Body of pancreas (tissue), 4 donors: Measurements from ENCODE around the gene GCFC2. TPM values are rescaled to one million over a fixed set of nuclear protein-coding genes. Genes with fewer than 3 reads are reported as not detected.

Experiments
- ATAC-seq: fragments of 150-250 bp; one replicate; pipeline ENCODE4 v1.9.1; 2016
- DNase-seq, 4 donors: peaks; one replicate each; pipeline ENCODE4 v3.0.0-alpha.2; 2019
- H3K27ac ChIP-seq, 4 donors: fragments of 200-600 bp; sonication (generic); 1 replicate in 3 of 4; 2 replicates in 1 of 4; pipeline versions ENCODE4 v1.5.1 to v1.6.1; 2016 to 2019; ENCODE audit warnings: mild to moderate bottlenecking in 1 of 4, mixed read lengths in 1 of 4, moderate library complexity in 1 of 4
- H3K27me3 ChIP-seq, 2 donors: fragments of 200-600 bp; sonication (generic); one replicate each; pipeline ENCODE4 v1.6.0; 2016; ENCODE audit warnings: mild to moderate bottlenecking in 1 of 2
- H3K36me3 ChIP-seq, 2 donors: fragments of 200-600 bp; sonication (generic); replicated peaks in 1 of 2; 2 replicates each; pipeline ENCODE4 v1.5.1; 2016; ENCODE audit warnings: low read depth in 2 of 2; ENCODE audit not compliant: insufficient read depth in 1 of 2
- H3K4me1 ChIP-seq: fragments of 200-600 bp; sonication (generic); one replicate; pipeline ENCODE4 v1.6.0; 2016
- H3K4me3 ChIP-seq, 2 donors: fragments of 200-600 bp; sonication (generic); 1 replicate in 1 of 2; 2 replicates in 1 of 2; pipeline ENCODE4 v1.5.1; 2016 to 2019
- H3K9me3 ChIP-seq, 3 donors: fragments of 200-600 bp; sonication (generic); 1 replicate in 2 of 3; 2 replicates in 1 of 3; pipeline ENCODE4 v1.5.1; 2016
- POLR2A ChIP-seq, 3 donors: fragments of 450-650 bp; IDR thresholded peaks; one replicate each; pipeline ENCODE4 v1.6.1; 2016; ENCODE audit warnings: antibody characterized with exemption in 3 of 3, mild to moderate bottlenecking in 2 of 3
- WGBS, 2 donors: methylation state at CpG; one replicate each; pipeline ENCODE4 v1.1.5; 2017; 5-methylcytosine and 5-hydroxymethylcytosine counted together
- intact Hi-C: fragments of 100-400 bp; cut with DNase I; formaldehyde crosslinking; loops from one replicate; pipeline ENCODE4 v1.15.1; 2023
- total RNA-seq, 2 donors: library from RNA; depleted of rRNA; stranded (reverse); fragments of >200 nt; gene quantifications; one replicate each; pipeline ENCODE4 v1.1.0, GENCODE V29; 2016
- TF ChIP-seq, protein P1 (sequence below), 7 experiments: fragments of 450-650 bp in 4 of 7; fragments of 200-600 bp in 3 of 7; sonication (generic) in 3 of 7; IDR thresholded peaks; one replicate each; pipeline ENCODE4 v1.5.1; 2016 to 2019; ENCODE audit warnings: antibody characterized with exemption in 7 of 7

The GCFC2 gene
- total RNA-seq = 10 to 100 TPM; 23.4 to 28.8 TPM

DNA sequence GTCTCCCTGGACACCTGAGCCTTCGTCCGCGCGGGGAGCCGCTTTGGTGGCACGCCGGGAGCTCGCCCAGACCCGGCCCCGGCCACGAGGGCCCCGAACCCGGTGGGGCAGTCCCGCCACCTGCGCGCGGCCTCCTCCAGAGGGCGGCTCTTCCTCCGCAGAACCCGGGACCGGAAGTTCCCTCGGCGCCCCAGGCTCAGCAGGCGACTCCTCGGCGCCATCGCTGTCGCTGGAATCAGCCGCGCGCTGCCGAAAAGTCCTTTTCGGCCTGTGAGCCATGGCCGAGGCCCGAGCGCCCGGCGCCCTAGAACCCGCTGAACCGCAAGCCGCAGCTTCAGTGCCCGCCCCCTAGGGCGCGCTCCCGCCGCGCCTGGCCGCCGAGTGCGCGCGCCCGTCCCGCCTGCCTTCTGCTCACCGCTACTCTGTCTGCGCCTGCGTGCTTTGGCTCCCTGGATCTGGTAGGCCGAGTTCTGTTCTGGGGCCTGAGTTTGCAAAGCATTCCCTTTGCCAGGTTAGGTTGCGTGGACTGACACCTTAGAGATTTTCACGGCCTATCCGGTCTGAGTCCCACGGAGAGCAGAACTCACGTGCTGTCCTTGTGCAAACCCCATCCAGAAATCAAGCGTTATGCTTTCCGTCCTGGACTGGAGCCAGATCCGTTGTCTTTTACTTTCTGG, at the start of gene GCFC2:
Gene GCFC2, minus strand, starts transcription at position 339 of the 677 bp plus-strand sequence. Its CDS starts 60 bp downstream, at position 279.
- Histone ChIP-seq H3K27ac (peak within 1 kb of the TSS; percentile 78 to 90 (median 84)), H3K36me3 (no peaks in the 10 kb centered on the region), H3K4me3 (peak within 1 kb of the TSS; percentile 40 to 68), H3K9me3 (no peaks in the 10 kb centered on the region), H3K4me1 (peaks cover 20% of the 10 kb centered on the region), H3K27me3 (no peaks in the 10 kb centered on the region)
- intact Hi-C loops = no loop called here
- 1 to 2% methylated on average over 7 to 66 of the region's 66 CpGs for WGBS, 2 donors
- peak; percentile 89 to 95 (median 93) for DNase-seq
- peak; percentile 96 for ATAC-seq
- TF ChIP-seq POLR2A (IDR thresholded peaks at IDR 0.05) = peak; percentile 73 to 85 (median 76)
- TF ChIP-seq, protein P1, sequence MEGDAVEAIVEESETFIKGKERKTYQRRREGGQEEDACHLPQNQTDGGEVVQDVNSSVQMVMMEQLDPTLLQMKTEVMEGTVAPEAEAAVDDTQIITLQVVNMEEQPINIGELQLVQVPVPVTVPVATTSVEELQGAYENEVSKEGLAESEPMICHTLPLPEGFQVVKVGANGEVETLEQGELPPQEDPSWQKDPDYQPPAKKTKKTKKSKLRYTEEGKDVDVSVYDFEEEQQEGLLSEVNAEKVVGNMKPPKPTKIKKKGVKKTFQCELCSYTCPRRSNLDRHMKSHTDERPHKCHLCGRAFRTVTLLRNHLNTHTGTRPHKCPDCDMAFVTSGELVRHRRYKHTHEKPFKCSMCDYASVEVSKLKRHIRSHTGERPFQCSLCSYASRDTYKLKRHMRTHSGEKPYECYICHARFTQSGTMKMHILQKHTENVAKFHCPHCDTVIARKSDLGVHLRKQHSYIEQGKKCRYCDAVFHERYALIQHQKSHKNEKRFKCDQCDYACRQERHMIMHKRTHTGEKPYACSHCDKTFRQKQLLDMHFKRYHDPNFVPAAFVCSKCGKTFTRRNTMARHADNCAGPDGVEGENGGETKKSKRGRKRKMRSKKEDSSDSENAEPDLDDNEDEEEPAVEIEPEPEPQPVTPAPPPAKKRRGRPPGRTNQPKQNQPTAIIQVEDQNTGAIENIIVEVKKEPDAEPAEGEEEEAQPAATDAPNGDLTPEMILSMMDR (IDR thresholded peaks at IDR 0.05) = peak in 4 of 7 experiments; percentile 32 to 48 (median 38)

DNA sequence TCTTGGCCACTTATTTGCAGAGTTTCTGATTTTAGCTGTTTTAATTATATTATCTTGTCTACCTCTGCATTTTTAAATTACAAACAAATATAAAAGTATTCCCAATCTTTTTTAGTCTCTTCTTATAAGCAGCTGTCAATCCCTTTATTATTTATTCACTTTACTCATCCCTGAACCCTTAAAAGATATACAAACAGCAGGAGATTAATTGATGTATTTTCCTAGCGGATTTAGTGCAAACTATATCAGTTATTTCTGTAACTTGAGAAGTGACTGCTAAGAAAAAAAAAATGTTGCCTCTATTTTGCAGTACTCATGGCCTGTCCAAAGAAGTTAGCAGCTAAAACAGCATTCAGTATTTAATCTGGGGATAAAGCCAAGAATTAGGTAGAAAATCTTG, 42.1 kb upstream of the GCFC2 start:
- no peaks in the 10 kb centered on the region for H3K4me1 ChIP-seq
- DNase-seq (no peak), ATAC-seq (no peak)
- no peak overlapping the region for H3K27ac ChIP-seq
- no peaks in the 10 kb centered on the region for H3K9me3 ChIP-seq
- no peaks in the 10 kb centered on the region for H3K27me3 ChIP-seq
- H3K4me3 ChIP-seq = no peak overlapping the region
- no peaks in the 10 kb centered on the region for H3K36me3 ChIP-seq
- TF ChIP-seq POLR2A (IDR thresholded peaks at IDR 0.05) = no peak
- WGBS, 2 donors = 55 to 67% methylated on average over 1 of the region's 1 CpG
- intact Hi-C loops = no loop called here

DNA sequence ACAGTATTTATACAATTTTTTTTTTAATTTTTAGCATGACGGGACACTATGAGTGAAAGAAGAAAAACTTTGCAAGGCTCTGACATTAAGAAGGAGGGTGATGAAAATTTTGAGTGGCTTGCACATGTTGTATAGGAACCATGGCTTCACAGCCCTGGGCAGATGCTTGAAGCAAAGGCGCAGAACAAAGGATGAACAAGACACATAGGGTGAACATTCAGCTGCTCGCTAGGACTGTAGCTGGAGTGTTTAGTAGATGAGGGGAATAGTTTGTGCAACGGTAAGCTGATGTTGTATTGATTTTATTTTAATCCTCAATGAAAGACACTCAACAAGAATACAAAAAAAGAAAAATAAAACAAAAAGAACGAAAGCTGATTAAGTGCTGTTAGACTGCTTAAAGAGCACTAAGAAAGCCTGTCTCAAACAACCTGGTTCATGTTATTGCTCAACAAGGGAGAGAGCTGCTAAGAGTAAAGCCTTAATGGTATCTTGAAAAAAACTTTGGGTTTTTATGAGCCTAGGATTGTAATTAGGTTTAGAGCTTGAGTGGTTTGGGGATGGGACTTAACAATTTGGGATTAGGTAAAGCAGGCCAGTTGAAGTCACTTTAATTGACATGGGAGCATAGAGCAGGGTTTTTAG, 41.2 kb upstream of the GCFC2 start:
- Histone ChIP-seq H3K4me1 (no peaks in the 10 kb centered on the region), H3K27ac (no peak overlapping the region), H3K27me3 (no peaks in the 10 kb centered on the region), H3K36me3 (no peaks in the 10 kb centered on the region), H3K9me3 (no peaks in the 10 kb centered on the region), H3K4me3 (no peak overlapping the region)
- no peak for ATAC-seq
- no peak for DNase-seq
- intact Hi-C loops = no loop called here
- TF ChIP-seq, protein P1 (IDR thresholded peaks at IDR 0.05) = no peak
- TF ChIP-seq POLR2A (IDR thresholded peaks at IDR 0.05) = no peak
- WGBS, 2 donors = 73 to 82% methylated on average over 5 of the region's 5 CpGs

DNA sequence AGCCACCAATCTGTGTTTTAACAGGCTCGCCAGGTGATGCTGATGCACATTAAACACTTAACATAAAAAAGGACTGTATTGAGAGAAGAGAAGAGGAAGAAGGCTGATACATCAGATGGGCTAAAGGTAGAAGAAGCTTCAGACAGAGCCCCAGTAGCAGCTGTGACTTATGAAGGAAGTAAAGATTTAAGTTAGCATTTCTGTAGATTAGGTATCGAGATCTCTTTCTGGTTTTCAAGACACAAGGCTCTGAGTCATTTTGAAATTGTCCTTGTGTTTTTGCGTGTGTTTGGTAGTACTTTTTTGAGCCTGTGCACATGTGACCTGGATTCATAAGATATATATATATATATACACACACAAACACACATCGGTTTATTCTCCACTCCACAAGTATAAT, 40.6 kb upstream of the GCFC2 start:
- ATAC-seq (no peak), DNase-seq (no peak)
- H3K27me3 ChIP-seq = no peaks in the 10 kb centered on the region
- TF ChIP-seq, protein P1 (IDR thresholded peaks at IDR 0.05) = no peak
- TF ChIP-seq POLR2A (IDR thresholded peaks at IDR 0.05) = no peak
- no peak overlapping the region for H3K27ac ChIP-seq
- no peak overlapping the region for H3K4me3 ChIP-seq
- no peaks in the 10 kb centered on the region for H3K9me3 ChIP-seq
- intact Hi-C loops = no loop called here
- no peaks in the 10 kb centered on the region for H3K4me1 ChIP-seq
- 87 to 89% methylated on average over 4 of the region's 4 CpGs for WGBS, 2 donors
- no peaks in the 10 kb centered on the region for H3K36me3 ChIP-seq

DNA sequence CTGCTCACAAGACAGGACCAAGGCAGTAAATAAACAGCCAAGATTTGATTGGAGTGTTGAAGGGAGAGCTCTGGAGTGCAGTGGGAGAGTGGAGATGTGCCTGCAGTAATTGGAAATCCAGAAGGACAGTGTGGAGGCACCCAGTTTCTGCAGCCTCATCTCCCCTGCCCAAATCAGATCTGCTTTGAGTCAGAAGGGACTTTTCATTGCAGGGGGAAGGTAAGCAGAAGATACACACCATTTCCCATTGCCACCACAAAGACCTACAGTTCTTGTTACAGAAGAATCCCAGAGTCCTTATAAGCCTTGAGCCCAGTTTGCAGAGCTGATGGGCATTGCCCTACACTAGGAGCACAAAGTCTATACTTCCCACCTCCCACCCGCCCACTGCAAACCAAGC, 27.2 kb upstream of the GCFC2 start:
- DNase-seq (no peak), ATAC-seq (no peak)
- no peaks in the 10 kb centered on the region for H3K9me3 ChIP-seq
- no peaks in the 10 kb centered on the region for H3K27me3 ChIP-seq
- TF ChIP-seq, protein P1 (IDR thresholded peaks at IDR 0.05) = no peak
- TF ChIP-seq POLR2A (IDR thresholded peaks at IDR 0.05) = no peak
- no peaks in the 10 kb centered on the region for H3K4me1 ChIP-seq
- no peak overlapping the region for H3K27ac ChIP-seq
- WGBS, 2 donors = 93 to 100% methylated on average over 1 of the region's 1 CpG
- intact Hi-C loops = no loop called here
- H3K36me3 ChIP-seq = no peaks in the 10 kb centered on the region
- no peak overlapping the region for H3K4me3 ChIP-seq
